ENCODE results near the gene DLX5.

The DLX5 gene

GRCh38 chr7:97018126-97018601, 6.5 kb downstream of the DLX5 start:
- no peak for DNase-seq (ENCODE audit: low spot score)

GRCh38 chr7:97017192-97018125, 7.2 kb downstream of the DLX5 start:
- no peak for DNase-seq (ENCODE audit: low spot score)

GRCh38 chr7:97016381-97017191, 8.0 kb downstream of the DLX5 start:
- DNase-seq (ENCODE audit: low spot score), result no peak

- DNase-seq (ENCODE audit: low spot score), result no peak
These were observed 8.8 kb downstream of the DLX5 start for GRCh38 chr7:97015756-97016380.

GRCh38 chr7:97015279-97015678, 9.4 kb downstream of the DLX5 start:
- DNase-seq (ENCODE audit: low spot score), result no peak

- DNase-seq (ENCODE audit: low spot score), result no peak
These were observed 10.4 kb downstream of the DLX5 start for GRCh38 chr7:97014145-97014750.

- no peak for DNase-seq (ENCODE audit: low spot score)
These were observed 10.8 kb downstream of the DLX5 start for GRCh38 chr7:97013845-97014134.

GRCh38 chr7:97013134-97013844, 11.3 kb downstream of the DLX5 start:
- DNase-seq (ENCODE audit: low spot score), result no peak

GRCh38 chr7:97012365-97013133, 12.1 kb downstream of the DLX5 start:
- DNase-seq (ENCODE audit: low spot score), result no peak

GRCh38 chr7:97011536-97012364, 12.9 kb downstream of the DLX5 start:
- no peak for DNase-seq (ENCODE audit: low spot score)

GRCh38 chr7:97011104-97011503, 13.5 kb downstream of the DLX5 start:
- no peak for DNase-seq (ENCODE audit: low spot score)

GRCh38 chr7:97009753-97010732, 14.6 kb downstream of the DLX5 start:
- no peak for DNase-seq (ENCODE audit: low spot score)

GRCh38 chr7:97008275-97008917, 16.2 kb downstream of the DLX5 start:
- DNase-seq (ENCODE audit: low spot score), result no peak

GRCh38 chr7:97007583-97007861, 17.1 kb downstream of the DLX5 start:
- no peak for DNase-seq (ENCODE audit: low spot score)

GRCh38 chr7:97006816-97007582, 17.6 kb downstream of the DLX5 start:
- DNase-seq (ENCODE audit: low spot score), result no peak

GRCh38 chr7:97006055-97006815, 18.4 kb downstream of the DLX5 start:
- DNase-seq (ENCODE audit: low spot score), result peak; percentile 52
